ENCODE results near the gene ZDHHC22. TPM values are rescaled to one million over a fixed set of nuclear protein-coding genes. Genes with fewer than 3 reads are reported as not detected.

ZDHHC22 gene
- polyA plus RNA-seq, 1 donor from 2014 or later, result 4.3 TPM

GRCh38 chr14:77120771-77121743, 20.5 kb downstream of the ZDHHC22 start:
- Histone ChIP-seq H3K4me3 (ENCODE audit: low read length) (no peak overlapping the region), H3F3A (ENCODE audit: insufficient read depth, low read length, poor library complexity, severe bottlenecking) (no peaks in the 10 kb centered on the region), H3K36me3 (ENCODE audit: insufficient read depth, low read length) (no peaks in the 10 kb centered on the region), H3K9me3 (ENCODE audit: low read length) (no peaks in the 10 kb centered on the region), H3K9me2 (ENCODE audit: insufficient read depth, low read length) (no peaks in the 10 kb centered on the region), H3K79me2 (replicated peaks; ENCODE audit: insufficient read depth, low read length) (no peaks in the 10 kb centered on the region), H3K9ac (ENCODE audit: low read length) (no peak overlapping the region), H3K27me3 (ENCODE audit: insufficient read depth, low read depth, low read length) (peaks cover 26% of the 10 kb centered on the region), H2AFZ (ENCODE audit: low read depth, low read length) (no peak overlapping the region), H4K20me1 (ENCODE audit: insufficient read depth) (no peaks in the 10 kb centered on the region), H3K4me2 (ENCODE audit: low read length) (no peak overlapping the region), H3K27ac (ENCODE audit: low read length) (no peak overlapping the region)
- TF ChIP-seq, protein P1, sequence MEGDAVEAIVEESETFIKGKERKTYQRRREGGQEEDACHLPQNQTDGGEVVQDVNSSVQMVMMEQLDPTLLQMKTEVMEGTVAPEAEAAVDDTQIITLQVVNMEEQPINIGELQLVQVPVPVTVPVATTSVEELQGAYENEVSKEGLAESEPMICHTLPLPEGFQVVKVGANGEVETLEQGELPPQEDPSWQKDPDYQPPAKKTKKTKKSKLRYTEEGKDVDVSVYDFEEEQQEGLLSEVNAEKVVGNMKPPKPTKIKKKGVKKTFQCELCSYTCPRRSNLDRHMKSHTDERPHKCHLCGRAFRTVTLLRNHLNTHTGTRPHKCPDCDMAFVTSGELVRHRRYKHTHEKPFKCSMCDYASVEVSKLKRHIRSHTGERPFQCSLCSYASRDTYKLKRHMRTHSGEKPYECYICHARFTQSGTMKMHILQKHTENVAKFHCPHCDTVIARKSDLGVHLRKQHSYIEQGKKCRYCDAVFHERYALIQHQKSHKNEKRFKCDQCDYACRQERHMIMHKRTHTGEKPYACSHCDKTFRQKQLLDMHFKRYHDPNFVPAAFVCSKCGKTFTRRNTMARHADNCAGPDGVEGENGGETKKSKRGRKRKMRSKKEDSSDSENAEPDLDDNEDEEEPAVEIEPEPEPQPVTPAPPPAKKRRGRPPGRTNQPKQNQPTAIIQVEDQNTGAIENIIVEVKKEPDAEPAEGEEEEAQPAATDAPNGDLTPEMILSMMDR (IDR thresholded peaks at IDR 0.05; ENCODE audit: poor library complexity, severe bottlenecking), result no peak
- TF ChIP-seq RAD21 (conservative IDR thresholded peaks at IDR 0.05) (no peak), TAF1 (IDR thresholded peaks at IDR 0.05; ENCODE audit: low read depth) (no peak), EP300 (conservative IDR thresholded peaks at IDR 0.05; ENCODE audit: poor library complexity, severe bottlenecking) (no peak), MXI1 (conservative IDR thresholded peaks at IDR 0.05; ENCODE audit: poor library complexity, severe bottlenecking) (no peak), POLR2AphosphoS5 (IDR thresholded peaks at IDR 0.05) (no peak), SMC3 (conservative IDR thresholded peaks at IDR 0.05; ENCODE audit: poor library complexity) (no peak)

DNA sequence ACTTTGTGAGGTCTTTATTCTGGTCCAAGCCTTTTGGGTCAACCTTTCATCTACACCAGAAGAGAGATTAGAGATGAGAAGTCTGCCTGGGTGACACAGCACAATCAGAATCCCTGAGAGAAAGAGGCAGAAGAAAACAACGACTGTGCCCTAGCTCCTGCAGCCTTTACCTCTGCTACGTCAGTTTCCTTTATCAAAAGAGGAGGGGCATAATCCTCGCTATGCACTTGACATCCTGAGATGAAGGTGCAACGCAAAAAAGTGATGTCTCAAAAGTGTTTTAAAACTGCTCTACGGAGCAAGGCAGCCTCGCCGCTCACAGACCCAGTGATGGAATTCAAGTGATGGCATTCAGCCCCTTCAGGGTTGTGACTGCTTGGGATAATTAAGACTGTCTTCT, 21.7 kb downstream of the ZDHHC22 start:
- no peak overlapping the region for H3K27ac ChIP-seq (ENCODE audit: low read length)
- H3K4me3 ChIP-seq (ENCODE audit: low read length), result no peak overlapping the region
- no peaks in the 10 kb centered on the region for H3F3A ChIP-seq (ENCODE audit: insufficient read depth, low read length, poor library complexity, severe bottlenecking)
- no peak overlapping the region for H3K4me2 ChIP-seq (ENCODE audit: low read length)
- no peaks in the 10 kb centered on the region for H4K20me1 ChIP-seq (ENCODE audit: insufficient read depth)
- H3K9ac ChIP-seq (ENCODE audit: low read length), result no peak overlapping the region
- no peaks in the 10 kb centered on the region for H3K9me3 ChIP-seq (ENCODE audit: low read length)
- H2AFZ ChIP-seq (ENCODE audit: low read depth, low read length), result no peak overlapping the region
- H3K79me2 ChIP-seq (replicated peaks; ENCODE audit: insufficient read depth, low read length), result no peaks in the 10 kb centered on the region
- H3K9me2 ChIP-seq (ENCODE audit: insufficient read depth, low read length), result no peaks in the 10 kb centered on the region
- H3K36me3 ChIP-seq (ENCODE audit: insufficient read depth, low read length), result peaks cover 3% of the 10 kb centered on the region
- TF ChIP-seq REST (IDR thresholded peaks at IDR 0.05; ENCODE audit: borderline replicate concordance) (no peak), SMC3 (conservative IDR thresholded peaks at IDR 0.05; ENCODE audit: poor library complexity) (no peak), MXI1 (conservative IDR thresholded peaks at IDR 0.05; ENCODE audit: poor library complexity, severe bottlenecking) (no peak), RAD21 (conservative IDR thresholded peaks at IDR 0.05) (no peak), EP300 (conservative IDR thresholded peaks at IDR 0.05; ENCODE audit: poor library complexity, severe bottlenecking) (no peak), EZH2 (IDR thresholded peaks at IDR 0.05; ENCODE audit: borderline replicate concordance, insufficient read depth, low read length, poor library complexity, severe bottlenecking) (no peak)
- TF ChIP-seq, protein P1 (IDR thresholded peaks at IDR 0.05; ENCODE audit: poor library complexity, severe bottlenecking), result no peak
- peaks cover 16% of the 10 kb centered on the region for H3K27me3 ChIP-seq (ENCODE audit: insufficient read depth, low read depth, low read length)

Data from neural cell (in vitro differentiated cells).